ENCODE data around the gene PRTG.
"Not testable (repeated sequence)": the region's sequence is repeated elsewhere in the genome, so short reads cannot be mapped to it uniquely, and the experiment has no call there.

The PRTG gene

DNA sequence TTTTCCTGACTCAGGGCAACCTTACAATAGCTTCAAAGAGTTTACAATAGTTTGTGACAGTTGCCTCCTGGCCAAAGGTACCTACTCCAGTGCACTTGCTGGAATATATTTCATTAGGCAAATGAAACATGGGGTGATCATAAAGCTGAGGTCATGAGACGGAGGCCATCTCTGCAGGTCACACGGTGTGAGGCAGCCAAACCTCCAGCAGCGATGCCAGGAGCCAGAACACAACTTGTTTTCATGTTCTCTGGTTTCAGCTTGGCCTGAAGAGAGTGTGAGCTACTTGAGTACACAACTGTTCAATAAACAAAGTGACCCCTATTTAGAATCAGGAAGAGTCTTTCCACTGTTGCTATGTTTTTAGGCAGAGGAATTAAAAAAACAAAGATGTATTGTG is 112.1 kb downstream of the PRTG start:
- DNase-seq, result no peak

DNA sequence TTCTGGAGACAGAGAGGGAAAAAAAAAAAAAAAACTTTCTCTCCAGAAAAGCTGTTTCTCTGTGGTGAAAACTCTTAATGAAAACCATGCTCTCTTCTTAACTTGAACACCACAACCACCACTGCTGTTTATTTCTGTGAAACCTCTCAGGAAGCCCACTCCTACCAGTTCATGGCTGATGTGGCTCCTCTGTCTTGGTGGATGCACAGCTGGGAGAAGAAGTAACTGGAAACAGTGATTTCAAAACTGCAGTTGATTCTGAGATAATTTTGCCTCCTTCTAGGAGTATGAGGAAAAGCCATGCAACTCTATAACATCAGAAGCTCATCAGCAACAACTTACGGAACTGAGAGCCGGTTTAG is 114.6 kb downstream of the PRTG start:
- DNase-seq, result no peak

GRCh38 chr15:55627730-55628368 is 115.1 kb downstream of the PRTG start:
- no peak for DNase-seq

DNA sequence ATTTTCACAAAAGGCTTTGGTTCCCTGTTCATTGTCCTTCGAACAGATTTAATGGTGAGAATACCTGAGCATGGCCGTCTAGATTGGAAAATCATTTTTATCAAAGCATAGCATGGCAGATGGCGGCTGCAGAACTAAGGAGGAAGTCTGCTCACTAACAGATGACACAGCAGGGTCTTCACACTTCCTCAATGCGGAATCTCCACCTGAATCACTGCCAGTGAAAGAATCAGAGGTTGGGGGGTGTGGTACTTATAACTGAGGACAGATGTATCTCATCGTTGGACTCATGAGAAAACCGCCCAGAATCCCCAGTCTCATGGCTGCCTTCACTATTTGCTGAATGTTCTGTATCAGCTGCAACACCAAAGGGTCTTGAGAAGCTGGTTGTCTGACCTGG is 123.2 kb downstream of the PRTG start:
- no peak for DNase-seq

- DNase-seq, result no peak
These were observed 124.6 kb downstream of the PRTG start for GRCh38 chr15:55618387-55618786.

GRCh38 chr15:55615445-55615844 is 127.5 kb downstream of the PRTG start:
- no peak for DNase-seq

DNA sequence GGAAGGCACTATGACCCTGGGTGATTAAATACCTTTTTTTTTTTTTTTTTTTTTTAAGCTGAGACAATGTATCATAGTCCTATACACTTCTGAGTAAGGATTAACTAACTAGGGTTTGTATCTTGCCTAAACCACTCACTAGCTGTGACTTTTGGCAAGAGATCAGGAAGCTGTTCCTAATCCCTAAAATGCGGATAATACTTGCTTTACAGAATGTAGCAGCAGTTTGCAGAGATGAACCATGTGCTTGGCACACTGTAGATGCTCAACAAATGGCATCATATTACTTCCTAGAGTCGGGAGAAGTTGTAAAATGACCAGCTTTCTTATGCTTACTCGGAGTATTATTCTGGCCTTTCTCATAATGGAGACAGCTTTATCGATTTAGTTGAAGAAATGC is 129.2 kb downstream of the PRTG start:
- DNase-seq, result peak; percentile 63 to 77

DNA sequence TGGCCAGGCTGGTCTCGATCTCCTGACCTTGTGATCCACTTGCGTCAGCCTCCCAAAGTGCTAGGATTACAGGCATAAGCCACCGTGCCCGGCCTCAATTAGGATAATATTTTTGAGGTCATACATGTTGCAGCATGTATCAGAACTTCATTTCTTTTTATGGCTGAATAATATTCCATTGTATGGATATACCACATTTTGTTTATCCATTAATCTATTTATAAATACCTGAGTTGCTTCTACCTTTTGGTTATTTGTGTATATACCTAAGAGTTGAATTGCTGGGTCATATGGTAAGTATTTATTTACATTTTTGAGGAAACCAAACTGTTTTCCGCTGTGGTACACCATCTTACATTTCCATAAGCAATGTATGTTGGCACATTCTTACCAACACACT is 136.7 kb downstream of the PRTG start:
- DNase-seq, result no peak

GRCh38 chr15:55601374-55601773 is 141.6 kb downstream of the PRTG start:
- no peak for DNase-seq

GRCh38 chr15:55599439-55599838 is 143.5 kb downstream of the PRTG start:
- no peak for DNase-seq

- DNase-seq, result not testable (repeated sequence)
These were observed 149.9 kb downstream of the PRTG start for GRCh38 chr15:55593019-55593418.

DNA sequence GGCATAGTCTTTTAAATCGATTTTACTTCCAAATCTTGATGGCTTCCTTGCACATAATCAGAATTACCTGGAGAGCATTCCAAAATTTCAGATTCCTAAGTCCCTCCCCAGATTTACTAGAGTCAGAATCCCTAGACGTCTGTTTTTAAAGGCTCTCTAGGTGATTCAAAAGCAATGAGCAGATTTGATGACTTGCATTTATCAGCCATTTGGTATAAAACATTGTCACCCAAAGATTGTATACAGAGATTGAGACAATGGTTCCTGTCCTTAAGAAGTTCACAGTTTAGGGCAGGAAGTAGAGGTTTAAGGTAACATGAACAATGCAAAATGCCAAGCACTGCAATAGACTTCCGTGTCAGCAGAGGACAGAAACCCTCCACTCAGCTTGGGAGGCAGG is 152.2 kb downstream of the PRTG start:
- DNase-seq, result no peak

DNA sequence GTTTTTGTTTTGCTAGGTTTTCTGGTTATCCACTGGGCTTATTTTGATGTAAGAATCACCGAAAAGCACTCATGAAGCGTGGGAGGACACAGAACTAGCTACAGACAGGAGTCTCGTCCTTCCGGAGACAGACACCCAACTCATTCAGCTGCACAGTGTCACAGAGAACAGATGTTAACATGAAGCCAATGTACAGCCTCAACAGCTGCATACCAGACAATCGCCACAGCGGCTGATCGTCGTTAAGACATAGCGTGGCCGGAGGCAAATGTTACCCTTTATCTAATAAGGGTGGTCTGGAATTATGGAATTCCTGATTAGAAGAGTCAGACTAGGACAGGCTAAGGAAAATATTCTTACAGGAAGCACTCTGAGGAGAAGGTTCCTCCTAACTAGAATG is 153.7 kb downstream of the PRTG start:
- peak in 1 of 2 experiments; percentile 9 for DNase-seq

DNA sequence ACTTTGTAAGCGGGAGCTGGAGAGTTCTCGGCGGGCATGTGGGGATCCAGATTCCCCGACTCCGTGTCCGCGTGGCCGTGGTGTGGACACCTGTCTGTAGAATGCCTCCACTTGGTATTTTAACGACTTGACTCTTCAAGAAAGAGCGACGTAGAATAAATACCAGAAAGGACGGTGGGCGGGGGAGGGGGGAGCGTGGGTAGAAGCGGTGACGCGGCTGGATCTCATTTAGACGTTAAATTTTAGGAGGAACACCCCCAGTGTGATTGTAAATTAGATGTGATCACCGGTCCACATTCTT is 154.2 kb downstream of the PRTG start:
- no peak for DNase-seq

DNA sequence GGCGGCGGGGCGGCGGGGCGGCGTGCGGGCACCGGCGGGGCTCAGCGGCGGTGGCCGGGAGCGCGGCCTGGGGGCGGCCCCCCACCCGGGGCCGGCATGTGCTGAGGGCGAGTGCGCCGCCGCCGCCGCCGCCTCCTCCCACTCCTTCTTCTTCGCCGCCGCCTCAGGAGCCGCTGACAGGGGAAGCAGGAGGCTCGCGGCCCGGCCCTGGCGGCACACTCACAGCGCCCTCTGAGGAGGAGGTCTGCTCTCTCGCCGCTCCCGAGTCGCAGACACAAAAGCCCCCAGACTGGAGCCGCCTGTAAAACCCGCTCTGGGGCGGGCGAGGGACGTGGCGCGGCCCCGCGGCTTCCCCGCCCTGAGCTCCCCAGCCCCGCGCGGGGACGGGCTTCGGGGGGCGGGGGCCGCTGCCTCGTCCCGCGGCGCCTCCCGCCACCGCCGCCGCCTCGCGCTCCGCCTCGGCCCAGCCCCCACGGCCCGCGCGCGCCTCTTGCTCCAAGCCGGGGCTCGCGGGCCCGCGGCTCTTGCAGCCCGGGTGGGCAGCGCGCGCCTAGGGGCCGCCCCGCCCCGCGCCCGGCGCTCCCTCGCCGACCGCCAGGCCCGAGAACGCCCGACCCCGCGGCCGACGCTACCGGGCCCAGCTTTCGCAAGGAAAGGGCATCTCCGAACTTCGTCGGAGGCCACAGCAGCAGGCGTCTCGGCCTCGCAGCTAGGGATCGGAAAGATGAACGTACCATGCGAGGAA is 154.7 kb downstream of the PRTG start, which contains the start of gene PYGO1:
PYGO1 (minus strand) TSS at position 276 of the 745 bp plus-strand sequence. CDS start 462 bp downstream, outside the sequence.
- peak; percentile 51 to 72 for DNase-seq

- DNase-seq, result peak in 1 of 2 experiments; percentile 47
These were observed 155.5 kb downstream of the PRTG start for GRCh38 chr15:55587321-55588069.

DNA sequence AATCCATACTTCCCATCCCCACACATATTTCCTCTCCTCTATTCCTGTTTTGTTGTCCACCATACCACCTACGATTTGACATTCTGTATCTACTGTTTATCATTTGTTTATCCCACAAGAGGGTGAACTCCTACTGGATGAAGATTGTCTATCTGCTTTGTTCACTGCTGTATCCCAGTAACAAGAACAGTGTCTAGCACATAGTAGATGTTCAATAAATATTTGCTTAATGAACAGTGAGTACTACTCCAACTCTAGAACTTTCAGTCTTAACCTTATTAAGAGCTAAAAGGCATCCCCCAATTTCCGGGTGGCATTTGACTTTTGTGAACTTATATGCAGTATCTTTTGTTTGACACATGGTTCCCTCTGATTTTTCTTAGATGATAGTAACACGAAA is 156.1 kb downstream of the PRTG start:
- no peak for DNase-seq

GRCh38 chr15:55576943-55577342 is 166.0 kb downstream of the PRTG start:
- no peak for DNase-seq

DNA sequence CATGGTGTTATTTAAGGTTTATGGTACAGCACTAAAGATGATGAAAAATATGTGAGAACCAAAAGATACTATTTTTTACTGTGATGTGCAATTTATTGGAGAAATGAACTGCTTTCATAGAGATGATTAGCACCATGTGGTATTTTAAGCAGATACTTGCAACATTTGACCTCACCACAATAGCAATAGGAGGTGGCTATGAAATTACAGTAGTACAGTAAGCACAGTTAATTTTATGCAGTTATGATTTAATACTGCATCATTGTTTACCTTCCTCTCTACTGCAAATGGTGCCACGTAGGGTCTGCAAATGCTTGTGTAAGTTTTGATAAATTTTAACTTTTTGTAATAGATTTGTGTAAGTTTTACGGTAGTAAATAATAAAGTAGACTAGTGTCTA is 168.9 kb downstream of the PRTG start:
- no peak for DNase-seq

DNA sequence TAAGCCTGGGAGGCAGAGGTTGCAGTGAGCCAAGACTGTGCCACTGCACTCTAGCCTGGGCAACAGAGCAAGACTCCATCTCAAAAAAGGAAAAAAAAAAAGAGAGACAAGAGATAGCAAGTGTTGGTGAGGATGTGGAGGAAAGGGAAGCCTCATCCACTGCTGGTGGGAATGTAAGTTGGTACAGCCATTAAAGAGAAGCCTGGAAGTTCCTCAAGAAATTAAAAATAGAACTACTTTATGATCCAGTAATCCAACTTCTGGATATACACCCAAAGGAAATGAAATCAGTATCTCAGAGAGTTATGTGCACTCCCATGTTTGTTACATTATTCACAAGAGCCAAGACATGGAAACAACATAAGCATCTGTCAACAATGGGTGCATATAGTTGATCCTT is 169.7 kb downstream of the PRTG start:
- no peak for DNase-seq

GRCh38 chr15:55564347-55565145 is 178.4 kb downstream of the PRTG start:
- DNase-seq, result peak in 1 of 2 experiments; percentile 16

DNA sequence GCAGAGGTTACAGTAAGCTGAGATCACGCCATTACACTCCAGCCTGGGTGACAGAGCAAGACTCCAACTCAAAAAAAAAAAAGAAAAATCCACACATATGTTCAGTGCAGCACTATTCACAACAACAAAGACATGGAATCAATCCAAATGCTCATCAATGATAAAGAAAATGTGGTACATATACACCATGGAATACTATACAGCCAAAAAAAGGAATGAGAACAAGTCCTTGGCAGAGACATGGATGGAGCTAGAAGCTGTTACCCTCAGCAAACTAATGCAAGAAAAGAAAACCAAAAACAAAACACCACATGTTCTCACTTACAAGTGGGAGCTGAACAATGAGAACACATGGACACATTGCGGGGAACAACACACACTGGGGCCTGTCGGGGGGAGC is 180.4 kb downstream of the PRTG start:
- DNase-seq, result no peak
